Measurements from ENCODE around the gene CD1E. TPM values are rescaled to one million over a fixed set of nuclear protein-coding genes. Genes with fewer than 3 reads are reported as not detected.

The CD1E gene
- total RNA-seq (not detected in 2 replicates), polyA plus RNA-seq (0.33 TPM in 1 of 2 replicates, not detected in the other), polyA minus RNA-seq (0.78 TPM in 1 of 2 replicates, not detected in the other)
- total RNA-seq (2013), result 0.09 TPM

DNA sequence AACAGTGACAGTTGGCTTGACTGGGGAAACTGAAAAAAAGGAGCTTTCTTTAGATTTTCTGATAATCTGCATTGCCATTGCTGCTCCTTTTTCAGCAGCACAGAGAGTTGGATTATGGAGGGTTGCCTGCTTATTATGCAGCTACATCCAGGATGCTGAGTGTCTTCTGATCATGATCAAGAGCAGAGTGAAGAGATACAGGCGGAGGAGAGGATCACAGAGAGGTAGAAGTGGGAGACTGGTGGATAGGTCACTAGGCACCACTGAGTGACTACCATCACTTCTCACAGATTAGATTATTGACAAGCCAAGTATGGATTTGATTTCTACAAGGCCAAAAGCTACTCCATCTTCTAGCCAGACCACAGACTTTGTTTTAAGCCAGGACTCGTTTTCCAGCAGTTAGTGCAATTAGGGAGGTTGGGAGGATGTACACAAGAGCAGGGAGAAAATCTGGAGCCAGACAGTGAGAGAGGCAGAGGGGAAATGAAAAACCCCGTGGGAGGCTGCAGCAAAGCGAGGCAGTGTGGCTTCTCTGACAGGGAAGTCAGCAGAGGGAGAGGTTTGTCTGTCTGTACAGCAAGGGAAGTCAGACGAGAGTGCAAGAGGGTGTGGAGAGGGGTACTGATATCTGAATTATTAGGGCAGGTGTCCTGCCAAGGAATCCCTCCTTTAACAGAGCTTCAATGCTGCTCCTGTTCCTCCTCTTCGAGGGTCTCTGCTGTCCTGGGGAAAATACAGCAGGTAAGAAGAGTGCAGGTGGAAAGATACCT lies at the start of gene CD1E:
Gene CD1E (plus strand): TSS at position 592 of the 773 bp plus-strand sequence. CDS start 95 bp downstream, at position 687.
- DNase-seq (no peak), ATAC-seq (ENCODE audit: low read depth) (no peak)
- intact Hi-C loops (cut with micrococcal nuclease), result no loop called here
- Mint-ChIP-seq H3K4me3 (no peak within 1 kb of the TSS), H3K27ac (no peak within 1 kb of the TSS), H3K9me3 (ENCODE audit: insufficient read depth) (no peaks in the 10 kb centered on the region), H3K4me1 (peaks cover 20% of the 10 kb centered on the region), H3K27me3 (no peaks in the 10 kb centered on the region)
- Histone ChIP-seq H3K36me3 (replicated peaks in 1 of 2; ENCODE audit: control extremely low read depth in 1 of 2, control insufficient read depth in 1 of 2, extremely low read depth in 1 of 2, insufficient read depth in 2 of 2, low read length in 1 of 2) (no peaks in the 10 kb centered on the region), H3K4me2 (replicated peaks; ENCODE audit: low read depth, low read length, poor library complexity, severe bottlenecking) (peak within 1 kb of the TSS; percentile 44), H3K4me1 (ENCODE audit: control insufficient read depth in 2 of 2, insufficient read depth in 2 of 2, low read length in 2 of 2) (peaks cover 13 to 16% of the 10 kb centered on the region in 2 donors), H3K27me3 (replicated peaks in 1 of 4; ENCODE audit: control extremely low read depth in 1 of 4, control insufficient read depth in 3 of 4, insufficient read depth in 4 of 4, low read length in 3 of 4) (peaks cover 0 to 3% (median 0%) of the 10 kb centered on the region in 4 experiments), H3K9me3 (ENCODE audit: control extremely low read depth in 1 of 3, control insufficient read depth in 2 of 3, insufficient read depth in 1 of 3, low read length in 2 of 3) (peaks cover 0 to 3% (median 0%) of the 10 kb centered on the region in 3 donors), H3K79me2 (ENCODE audit: control insufficient read depth, insufficient read depth, low read length) (no peaks in the 10 kb centered on the region), H3K9ac (ENCODE audit: low read length) (peak within 1 kb of the TSS; percentile 25), H3K27ac (ENCODE audit: low read length in 2 of 2) (peak within 1 kb of the TSS in 1 of 2 donors; percentile 6), H2AFZ (ENCODE audit: insufficient read depth, low read depth, low read length, poor library complexity, severe bottlenecking) (peak within 1 kb of the TSS; percentile 61), H4K20me1 (ENCODE audit: control insufficient read depth, insufficient read depth, low read length, poor library complexity, severe bottlenecking) (no peaks in the 10 kb centered on the region), H3K4me3 (ENCODE audit: control extremely low read depth in 1 of 5, extremely low read depth in 1 of 5, insufficient read depth in 1 of 5, low read depth in 2 of 5, low read length in 4 of 5) (no peak within 1 kb of the TSS)
- CTCF ChIA-PET, result interaction anchor here (0.6 to 1.1 kb wide), 3 partner anchors 24 to 150 kb away, joined by 3 to 5 read pairs (median 4); no protein-coding TSS in a partner anchor
- POLR2A ChIA-PET, result interaction anchor here (0.6 kb wide), 1 partner anchor 40 kb away, joined by 5 read pairs; no protein-coding TSS in a partner anchor
- TF ChIP-seq, protein P1, sequence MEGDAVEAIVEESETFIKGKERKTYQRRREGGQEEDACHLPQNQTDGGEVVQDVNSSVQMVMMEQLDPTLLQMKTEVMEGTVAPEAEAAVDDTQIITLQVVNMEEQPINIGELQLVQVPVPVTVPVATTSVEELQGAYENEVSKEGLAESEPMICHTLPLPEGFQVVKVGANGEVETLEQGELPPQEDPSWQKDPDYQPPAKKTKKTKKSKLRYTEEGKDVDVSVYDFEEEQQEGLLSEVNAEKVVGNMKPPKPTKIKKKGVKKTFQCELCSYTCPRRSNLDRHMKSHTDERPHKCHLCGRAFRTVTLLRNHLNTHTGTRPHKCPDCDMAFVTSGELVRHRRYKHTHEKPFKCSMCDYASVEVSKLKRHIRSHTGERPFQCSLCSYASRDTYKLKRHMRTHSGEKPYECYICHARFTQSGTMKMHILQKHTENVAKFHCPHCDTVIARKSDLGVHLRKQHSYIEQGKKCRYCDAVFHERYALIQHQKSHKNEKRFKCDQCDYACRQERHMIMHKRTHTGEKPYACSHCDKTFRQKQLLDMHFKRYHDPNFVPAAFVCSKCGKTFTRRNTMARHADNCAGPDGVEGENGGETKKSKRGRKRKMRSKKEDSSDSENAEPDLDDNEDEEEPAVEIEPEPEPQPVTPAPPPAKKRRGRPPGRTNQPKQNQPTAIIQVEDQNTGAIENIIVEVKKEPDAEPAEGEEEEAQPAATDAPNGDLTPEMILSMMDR (IDR thresholded peaks at IDR 0.05), result no peak
- TF ChIP-seq EZH2 (IDR thresholded peaks at IDR 0.05; ENCODE audit: borderline replicate concordance, insufficient read depth, low read depth, low read length, poor library complexity, severe bottlenecking), result no peak
- WGBS (ENCODE audit: insufficient coverage), result 23% methylated on average over 4 of the region's 6 CpGs

DNA sequence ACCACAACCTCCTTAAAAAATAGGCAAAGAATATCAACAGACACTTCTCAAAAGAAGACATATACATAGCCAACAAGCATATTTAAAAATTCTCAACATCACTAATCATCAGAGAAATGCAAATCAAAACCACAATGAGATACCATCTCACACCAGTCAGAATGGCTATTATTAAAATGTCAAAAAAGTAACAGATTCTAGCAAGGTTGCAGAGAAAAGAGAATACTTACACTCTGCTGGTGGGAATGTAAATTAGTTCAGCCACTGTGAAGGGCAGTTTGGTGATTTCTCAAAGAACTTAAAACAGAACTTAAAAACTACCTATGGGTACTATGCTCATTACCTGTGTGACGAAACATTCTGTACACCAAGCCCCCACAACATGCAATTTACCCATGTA lies 43.1 kb upstream of the CD1E start:
- peak overlapping the region; percentile 17 for H3K4me2 ChIP-seq (replicated peaks; ENCODE audit: low read depth, low read length, poor library complexity, severe bottlenecking)
- TF ChIP-seq EZH2 (IDR thresholded peaks at IDR 0.05; ENCODE audit: borderline replicate concordance, insufficient read depth, low read depth, low read length, poor library complexity, severe bottlenecking), result no peak
- TF ChIP-seq, protein P1 (IDR thresholded peaks at IDR 0.05), result no peak

More for the DNA sequence above, 43.1 kb upstream of the CD1E start:
- Mint-ChIP-seq H3K9me3 (ENCODE audit: insufficient read depth) (peaks cover 8% of the 10 kb centered on the region), H3K27ac (no peak overlapping the region), H3K27me3 (no peaks in the 10 kb centered on the region), H3K4me1 (peaks cover 22% of the 10 kb centered on the region), H3K4me3 (peak overlapping the region; percentile 11)
- DNase-seq, result no peak
- H3K79me2 ChIP-seq (ENCODE audit: control insufficient read depth, insufficient read depth, low read length), result no peaks in the 10 kb centered on the region
- intact Hi-C loops (cut with micrococcal nuclease), result no loop called here
- H3K9me3 ChIP-seq (ENCODE audit: control extremely low read depth in 1 of 3, control insufficient read depth in 2 of 3, insufficient read depth in 1 of 3, low read length in 2 of 3), result peaks cover 0 to 3% (median 0%) of the 10 kb centered on the region in 3 donors
- no peak overlapping the region for H3K9ac ChIP-seq (ENCODE audit: low read length)
- no peaks in the 10 kb centered on the region for H4K20me1 ChIP-seq (ENCODE audit: control insufficient read depth, insufficient read depth, low read length, poor library complexity, severe bottlenecking)
- ATAC-seq (ENCODE audit: low read depth), result no peak
- H3K36me3 ChIP-seq (replicated peaks in 1 of 2; ENCODE audit: control extremely low read depth in 1 of 2, control insufficient read depth in 1 of 2, extremely low read depth in 1 of 2, insufficient read depth in 2 of 2, low read length in 1 of 2), result no peaks in the 10 kb centered on the region
- no peak overlapping the region for H3K27ac ChIP-seq (ENCODE audit: low read length in 2 of 2)
- CTCF ChIA-PET, result no interaction called here
- H2AFZ ChIP-seq (ENCODE audit: insufficient read depth, low read depth, low read length, poor library complexity, severe bottlenecking), result no peak overlapping the region
- H3K4me3 ChIP-seq (ENCODE audit: control extremely low read depth in 1 of 5, extremely low read depth in 1 of 5, insufficient read depth in 1 of 5, low read depth in 2 of 5, low read length in 4 of 5), result no peak overlapping the region
- WGBS (ENCODE audit: insufficient coverage), result no CpG with 5 or more reads among the region's 1 CpG
- no peaks in the 10 kb centered on the region for H3K27me3 ChIP-seq (replicated peaks in 1 of 4; ENCODE audit: control extremely low read depth in 1 of 4, control insufficient read depth in 3 of 4, insufficient read depth in 4 of 4, low read length in 3 of 4)
- peaks cover 0 to 14% of the 10 kb centered on the region in 2 donors for H3K4me1 ChIP-seq (ENCODE audit: control insufficient read depth in 2 of 2, insufficient read depth in 2 of 2, low read length in 2 of 2)
- POLR2A ChIA-PET, result no interaction called here
